UCSD-AML1 (cell line): Measurements from ENCODE around the gene GPR39.

Experiments used
- DNase-seq: peaks from one replicate; lab custom pipeline; 2025; ENCODE audit not compliant: unreplicated experiment; lab: John Stamatoyannopoulos, UW

The GPR39 gene

DNA sequence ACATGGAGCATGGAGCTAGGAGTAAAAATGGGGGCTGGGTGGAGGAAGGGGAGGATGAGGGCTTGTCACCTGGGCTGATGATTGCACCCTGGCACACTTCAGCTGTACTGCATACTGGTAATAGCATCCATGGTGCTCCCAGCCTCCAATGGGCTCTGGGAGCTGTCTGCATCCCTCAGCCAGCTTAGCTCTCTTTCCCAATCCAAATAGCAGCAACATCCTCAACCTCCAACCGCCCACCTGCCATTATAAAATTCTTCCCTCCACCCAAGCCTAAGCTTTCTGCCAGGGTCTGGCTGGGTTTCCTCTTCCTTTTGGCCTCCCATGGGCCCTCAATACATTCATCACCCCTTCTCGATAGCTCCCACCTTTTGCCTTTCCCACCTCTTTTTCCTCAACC is 143.3 kb downstream of the GPR39 start:
- no peak for DNase-seq

DNA sequence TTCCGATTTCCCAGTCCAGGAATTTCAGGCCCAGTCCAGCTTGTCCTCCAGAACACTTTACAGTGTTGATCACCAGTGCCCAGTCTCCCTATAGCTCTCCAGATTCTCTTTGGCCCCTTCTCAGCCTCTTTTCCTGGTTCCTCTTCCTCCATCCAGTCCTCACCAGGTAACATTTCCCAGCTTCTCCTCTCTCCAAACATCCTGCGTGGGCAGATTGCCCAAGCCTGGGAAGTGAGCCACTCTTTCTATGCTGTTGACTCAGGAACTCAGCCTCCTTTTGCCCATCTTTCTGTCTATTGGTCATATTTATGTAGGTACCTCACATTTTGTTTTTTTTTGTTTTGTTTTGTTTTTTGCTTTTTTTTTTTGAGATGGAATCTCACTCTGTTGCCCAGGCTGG is 144.0 kb downstream of the GPR39 start:
- no peak for DNase-seq

DNA sequence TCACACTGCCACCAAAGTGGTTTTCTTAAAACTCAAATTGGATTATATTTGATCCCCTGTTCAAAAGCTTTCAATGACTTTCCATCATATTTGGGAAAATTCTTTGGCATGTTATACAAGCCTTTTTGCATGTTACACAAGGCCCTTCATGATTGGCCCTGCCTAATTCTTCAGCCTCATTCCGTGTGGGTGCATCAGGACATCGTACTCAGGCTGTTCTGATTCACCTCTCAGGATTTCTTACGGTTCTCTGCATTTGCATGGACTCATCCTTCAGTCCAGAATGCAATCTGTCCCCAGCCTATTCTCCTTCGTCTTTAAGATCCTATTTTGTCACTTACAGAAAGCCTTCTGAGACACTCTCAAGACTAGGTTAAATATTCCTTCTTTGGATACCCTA is 145.6 kb downstream of the GPR39 start:
- no peak for DNase-seq

DNA sequence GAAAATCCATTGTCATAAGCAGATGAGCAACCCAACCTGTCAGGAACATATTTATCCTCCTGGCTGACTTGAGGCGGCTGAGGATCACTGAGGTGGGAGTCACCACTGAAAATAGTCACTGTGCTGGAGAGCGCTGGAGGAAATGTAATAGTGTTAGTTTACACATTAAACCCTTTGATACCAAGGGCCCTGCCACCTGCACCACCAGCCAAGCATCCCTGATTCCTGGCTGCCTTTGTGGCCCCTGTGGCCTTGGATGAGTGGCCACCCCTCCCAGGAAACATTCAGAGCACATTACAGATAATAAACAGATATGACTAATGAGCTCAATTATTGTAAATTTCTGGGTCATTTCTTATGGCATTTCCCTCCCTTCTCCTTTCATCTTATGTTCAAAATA is 147.5 kb downstream of the GPR39 start:
- no peak for DNase-seq

DNA sequence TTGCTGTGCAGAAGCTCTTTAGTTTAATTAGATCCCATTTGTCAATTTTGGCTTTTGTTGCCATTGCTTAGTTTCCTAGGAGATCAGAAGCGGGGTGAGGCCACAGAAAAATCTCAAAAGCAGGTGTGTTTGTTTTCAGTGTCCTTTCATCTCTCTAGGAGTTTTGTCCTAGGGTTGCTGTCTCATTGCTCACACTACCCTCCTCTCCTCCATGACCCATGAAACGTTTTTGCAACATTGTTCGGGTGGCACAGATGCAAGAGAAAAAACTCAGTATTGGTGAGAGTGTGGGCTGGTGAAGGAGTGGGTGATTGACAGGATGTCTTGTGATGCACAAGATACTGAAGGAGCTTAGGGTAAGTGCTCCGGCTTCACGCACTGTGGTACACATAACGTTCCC is 149.8 kb downstream of the GPR39 start:
- no peak for DNase-seq

DNA sequence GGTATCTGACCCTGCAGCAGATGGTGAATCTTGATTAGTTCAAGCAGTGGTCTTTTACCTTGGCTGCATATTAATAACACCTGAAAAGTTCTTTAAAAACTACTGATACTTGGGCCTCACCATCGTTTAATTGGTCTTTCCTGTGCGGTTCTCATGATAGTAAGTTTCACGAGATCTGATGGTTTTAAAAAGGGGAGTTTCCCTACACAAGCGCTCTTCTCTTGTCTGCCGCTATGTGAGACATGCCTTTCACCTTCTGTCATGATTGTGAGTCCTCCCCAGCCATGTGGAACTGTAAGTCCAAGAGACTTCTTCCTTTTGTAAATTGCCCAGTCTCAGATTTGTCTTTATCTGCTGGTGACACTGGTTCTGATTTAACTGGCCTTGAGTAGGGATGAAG is 151.1 kb downstream of the GPR39 start:
- DNase-seq, result no peak

DNA sequence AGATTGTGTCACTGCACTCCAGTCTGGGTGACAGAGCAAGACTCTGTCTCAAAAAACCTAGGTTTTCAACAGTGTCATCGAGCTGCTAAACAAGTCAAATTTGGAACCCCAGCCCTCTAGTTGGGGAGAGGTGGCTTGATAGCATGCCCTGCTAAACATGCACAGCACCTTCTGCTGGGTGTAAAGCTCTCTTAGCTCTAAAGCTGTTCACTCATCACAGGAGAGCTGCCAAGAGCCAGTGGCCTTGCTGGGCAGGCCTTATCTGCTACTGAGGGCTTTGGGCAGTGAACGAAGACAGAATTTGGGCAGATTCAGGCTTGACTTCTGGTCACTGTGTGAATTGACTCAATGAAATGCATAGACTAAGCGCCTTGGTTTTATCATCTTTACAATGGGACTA is 152.1 kb downstream of the GPR39 start:
- no peak for DNase-seq

DNA sequence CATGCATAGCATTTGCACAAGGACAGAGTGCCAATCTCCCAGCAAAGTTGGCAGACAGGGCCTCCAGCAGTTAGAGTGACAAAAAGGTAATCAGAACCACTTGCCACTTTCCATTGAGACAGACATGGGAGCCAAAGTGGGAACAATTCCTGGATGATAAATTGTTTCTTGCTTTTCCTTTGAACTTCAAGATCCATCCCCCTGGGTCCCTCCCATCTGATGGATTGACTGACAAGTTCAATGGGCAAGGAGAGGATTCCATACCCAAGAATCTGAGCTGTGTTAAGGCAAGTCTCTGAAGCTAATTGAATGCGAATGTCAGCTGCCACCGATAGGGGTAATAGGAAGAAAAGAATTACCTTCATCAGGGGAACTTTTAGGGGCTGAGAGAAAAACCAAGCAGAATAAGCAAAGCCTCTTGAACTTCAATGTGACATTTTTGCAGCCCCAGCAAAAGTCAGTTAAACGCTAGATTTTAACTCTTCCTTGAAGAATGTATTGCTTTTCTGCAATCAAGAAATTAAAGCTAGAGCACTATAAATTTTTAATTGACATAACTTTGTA is 156.9 kb downstream of the GPR39 start:
- no peak for DNase-seq

DNA sequence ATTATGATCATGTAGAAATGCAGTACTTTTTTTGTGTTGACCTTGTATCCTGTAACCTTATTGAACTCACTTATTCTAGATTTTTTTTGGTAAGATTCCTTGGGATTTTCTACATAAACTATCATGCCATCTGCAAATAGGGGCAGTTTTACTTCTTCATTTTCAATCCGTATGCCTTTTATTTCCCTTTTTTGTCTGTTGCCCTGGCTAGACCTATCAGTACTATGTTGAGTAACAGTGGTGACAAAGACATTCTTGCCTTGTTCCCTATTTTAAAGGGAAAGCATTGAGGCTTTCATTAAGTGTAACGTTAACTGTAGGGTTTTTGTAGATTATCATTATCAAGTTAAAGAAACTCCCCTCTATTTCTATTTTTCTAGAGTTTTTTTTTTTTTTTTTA is 161.1 kb downstream of the GPR39 start:
- no peak for DNase-seq

DNA sequence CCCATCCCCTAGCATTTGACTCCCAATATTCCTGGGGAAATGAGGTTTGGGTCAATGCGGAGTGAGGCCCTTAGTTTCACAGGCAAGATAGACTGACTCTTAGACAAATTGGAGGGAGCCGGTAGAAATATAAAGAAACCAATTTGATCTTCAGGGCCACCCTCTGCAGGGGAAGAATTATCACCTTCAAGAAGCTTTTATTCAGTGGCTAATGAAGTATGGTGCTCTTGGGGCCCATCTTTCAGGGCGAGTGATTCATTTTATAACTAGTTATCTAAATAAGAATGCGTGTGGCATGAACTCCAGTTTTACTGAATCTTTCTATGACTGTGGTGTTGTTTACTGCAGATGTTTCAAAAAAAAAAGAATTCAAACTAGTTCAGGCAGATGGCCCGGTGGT is 165.0 kb downstream of the GPR39 start:
- no peak for DNase-seq

DNA sequence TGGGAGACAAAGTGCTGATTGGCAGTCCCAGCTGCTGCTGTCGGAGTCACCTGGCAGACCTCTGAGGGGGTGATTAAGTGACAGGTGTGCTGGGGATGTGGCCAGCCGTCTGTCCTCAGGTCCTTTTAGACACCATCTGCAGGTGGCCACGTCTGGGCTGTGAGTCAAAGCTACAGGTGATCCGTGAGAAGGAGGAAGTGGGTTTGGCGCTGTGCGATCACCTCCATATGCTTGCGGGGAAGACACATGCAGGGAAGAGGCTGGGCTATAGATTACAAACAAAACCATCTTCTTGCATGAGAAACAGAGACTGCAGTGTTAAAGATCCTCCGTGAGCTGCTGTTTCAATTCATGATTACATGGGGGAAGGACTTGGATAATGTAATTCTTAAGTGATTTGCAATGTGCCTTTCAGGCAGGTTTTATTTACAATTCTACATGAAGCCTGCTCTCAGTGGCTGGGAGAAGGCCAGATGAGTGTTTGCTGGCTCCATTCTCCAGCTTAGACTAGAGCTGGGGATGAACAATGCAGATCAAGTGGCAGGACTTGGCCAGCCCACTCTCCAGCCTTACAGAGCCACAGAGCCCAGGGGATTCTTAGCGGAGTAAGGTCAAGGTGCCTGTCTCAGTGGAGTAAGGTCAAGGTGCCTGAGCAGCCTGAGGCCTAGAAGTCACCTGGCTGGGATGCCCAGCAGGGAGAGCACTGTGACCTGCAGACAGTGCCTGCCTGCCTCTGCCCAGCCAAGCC is 165.6 kb downstream of the GPR39 start:
- DNase-seq, result no peak

DNA sequence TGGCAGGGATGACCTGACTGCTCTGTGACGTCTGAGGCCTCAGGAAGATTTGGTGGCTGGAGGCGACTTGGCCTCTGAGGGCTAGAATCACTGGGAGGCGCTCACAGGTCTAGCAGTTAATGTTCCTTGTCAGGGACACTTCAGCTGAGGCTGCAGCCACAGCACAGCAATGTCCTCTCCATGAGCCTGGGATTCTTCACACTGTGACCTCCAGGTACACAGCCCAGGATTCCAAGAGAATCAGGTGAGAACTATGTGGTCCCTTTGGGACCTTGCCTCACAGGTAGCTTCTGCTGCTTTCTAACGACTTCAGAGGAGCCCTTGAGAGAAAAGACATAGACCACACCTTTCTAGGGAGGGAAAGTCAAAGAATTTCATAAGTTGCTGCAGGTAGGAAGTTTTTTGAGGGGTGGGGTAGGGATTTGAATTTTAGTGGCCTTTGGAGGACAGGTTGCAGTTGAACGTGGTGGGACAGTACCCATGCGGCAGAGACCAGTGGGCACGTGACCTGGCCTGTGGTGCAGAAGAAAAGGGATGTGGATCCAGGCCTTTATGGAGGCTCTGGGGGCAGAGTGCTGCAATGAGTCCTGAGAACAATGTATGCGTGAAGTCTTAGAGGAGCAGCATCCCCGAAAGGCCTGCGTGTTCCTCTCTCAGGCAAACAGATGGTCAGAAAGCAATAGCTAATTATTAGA is 167.2 kb downstream of the GPR39 start:
- DNase-seq, result no peak

DNA sequence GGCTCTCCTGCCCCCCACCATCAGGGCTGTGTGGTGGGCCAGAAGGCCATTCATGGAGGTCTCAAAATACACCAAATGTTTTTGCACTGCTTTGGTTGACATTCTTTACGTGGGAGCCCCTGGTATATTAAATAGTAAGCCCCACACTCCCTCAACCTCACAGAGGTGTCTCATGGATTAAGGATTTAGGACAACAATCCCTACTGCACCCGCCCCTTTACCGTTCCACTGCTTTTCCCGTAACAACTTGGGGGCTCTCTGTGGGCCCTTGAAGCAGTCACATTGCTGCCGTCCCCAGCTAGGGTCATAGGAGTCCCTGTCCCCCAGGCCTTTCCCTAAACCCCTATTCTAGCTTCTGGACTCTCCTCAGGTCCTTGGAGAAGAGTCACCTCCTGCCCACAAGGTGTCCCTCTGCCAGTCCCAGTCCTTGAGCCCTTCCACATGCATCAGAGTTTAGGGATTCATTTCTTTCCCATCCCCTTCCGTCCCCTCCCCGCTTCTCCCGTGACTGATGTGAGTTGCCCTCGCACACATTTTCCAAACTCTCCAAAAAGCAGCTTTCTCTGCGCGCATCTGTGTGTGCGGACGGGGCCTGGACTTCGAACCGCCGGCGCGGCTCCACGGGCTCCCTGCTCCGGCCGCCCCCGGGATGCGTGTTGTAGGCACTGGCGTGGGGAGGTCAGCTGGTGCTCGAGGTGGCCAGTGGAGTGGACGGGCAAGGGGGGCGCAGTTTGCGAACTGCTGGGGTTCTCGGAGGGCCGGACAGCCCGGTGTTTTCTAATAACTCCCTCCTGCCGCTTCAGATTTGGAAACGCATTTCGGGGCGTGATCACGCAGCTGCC is 168.6 kb downstream of the GPR39 start:
- no peak for DNase-seq

DNA sequence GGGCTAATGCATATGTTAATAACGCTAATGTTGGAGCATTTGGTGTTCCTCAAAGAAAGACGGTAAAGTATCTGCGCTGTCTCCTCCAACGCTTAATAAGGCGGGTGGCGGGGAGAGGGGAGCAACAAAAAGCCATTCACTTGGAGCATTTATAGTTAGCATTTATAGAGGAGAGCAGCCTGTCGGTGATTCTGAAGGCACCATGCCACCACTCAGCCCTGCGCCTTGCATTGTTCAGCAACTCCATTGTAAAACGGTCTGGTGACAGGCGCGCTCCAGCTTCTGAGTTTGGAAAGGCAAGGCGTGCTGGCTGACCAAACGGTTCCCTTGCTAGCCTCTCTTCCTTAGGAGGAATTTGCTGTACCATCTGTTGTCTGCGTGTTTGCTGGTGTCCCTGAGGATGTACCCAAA is 169.5 kb downstream of the GPR39 start:
- DNase-seq, result no peak

DNA sequence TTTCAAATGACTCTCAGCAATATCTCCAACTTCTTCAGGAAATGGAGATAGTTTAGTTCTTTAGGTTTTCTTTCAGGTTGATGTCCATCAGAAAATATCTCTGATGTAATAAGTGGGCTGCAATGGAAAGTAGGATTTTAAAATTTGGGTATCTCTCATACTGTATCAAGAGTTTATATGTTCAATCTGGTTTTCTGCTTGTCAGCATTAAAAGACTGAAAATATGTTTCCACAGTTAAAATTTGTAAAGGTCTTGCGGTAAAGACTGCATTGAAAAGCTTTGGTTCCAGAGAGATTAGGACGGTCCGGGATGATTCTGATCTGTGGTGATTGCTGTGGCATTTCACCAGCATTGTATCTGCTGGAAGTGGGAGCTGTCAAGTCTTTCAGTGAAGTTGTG is 170.2 kb downstream of the GPR39 start:
- no peak for DNase-seq

DNA sequence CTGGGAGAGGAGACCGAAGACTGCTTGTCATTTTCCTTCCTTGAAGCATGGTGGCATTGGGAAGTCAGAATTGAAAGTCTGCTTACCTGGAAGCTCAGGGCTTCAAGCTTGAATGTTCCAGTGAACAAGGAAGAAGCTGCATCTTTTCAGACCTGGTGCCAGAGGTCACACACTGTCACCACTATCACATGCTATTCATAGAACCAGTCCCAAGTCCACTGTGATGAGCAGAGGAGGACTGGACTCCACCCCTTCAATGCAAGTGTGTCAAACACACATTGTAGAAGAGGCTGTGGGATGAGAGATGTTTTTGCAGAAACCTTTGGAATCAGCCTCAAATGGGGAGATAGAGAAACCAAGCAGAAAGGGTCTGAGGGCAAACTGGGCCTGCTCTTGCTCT is 172.0 kb downstream of the GPR39 start:
- DNase-seq, result no peak

DNA sequence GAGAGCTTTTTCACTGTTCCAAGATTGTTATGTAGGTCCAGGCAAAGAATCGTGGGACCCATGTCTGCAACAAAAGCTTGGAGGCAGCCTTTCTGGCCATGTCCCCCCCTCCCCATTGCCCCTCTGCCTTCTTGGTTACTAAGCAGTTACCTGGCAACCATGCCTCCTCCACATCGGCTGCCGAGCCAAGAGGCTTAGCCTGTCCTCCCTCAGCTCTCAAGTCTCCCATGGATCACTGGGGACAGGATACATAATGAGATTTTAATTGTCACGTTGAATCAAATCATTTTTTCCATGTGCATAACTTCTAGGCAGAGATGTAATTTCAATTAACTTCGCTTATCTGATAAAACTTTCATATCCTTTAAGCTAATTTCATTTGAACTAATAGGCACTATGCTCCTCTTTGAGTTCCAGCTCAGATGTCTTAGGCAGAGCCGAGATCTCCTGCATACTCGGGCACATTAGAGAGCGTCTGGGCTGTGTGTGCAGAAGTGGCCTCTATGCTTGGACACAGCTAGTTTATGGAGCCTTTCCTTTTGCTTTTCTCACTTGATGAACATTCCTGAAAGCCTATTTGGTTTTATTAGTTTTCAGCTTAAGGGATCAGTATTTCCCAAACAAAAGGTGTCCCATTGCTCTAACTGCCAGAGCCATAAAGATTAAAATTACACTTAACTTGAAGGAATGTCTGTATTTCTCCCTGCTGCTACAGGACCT is 172.7 kb downstream of the GPR39 start:
- no peak for DNase-seq

DNA sequence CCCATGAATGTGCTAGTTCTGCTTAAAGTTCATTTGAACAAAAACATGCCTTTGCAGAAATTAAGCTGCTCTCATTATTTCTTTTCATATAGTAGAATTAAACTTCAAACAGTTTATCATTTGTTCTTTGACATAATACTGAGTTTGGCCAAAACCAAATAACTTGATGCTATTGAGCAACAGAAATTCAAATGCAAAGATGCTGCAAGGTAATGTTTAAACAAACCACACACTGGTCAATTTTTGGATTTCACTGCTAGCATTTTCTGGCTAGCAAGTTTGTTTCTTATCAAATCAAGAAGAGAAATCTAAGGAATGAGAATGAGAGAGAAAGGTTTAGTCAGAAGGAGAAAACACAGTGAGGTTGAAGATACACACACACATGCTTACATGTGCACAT is 173.4 kb downstream of the GPR39 start:
- no peak for DNase-seq

DNA sequence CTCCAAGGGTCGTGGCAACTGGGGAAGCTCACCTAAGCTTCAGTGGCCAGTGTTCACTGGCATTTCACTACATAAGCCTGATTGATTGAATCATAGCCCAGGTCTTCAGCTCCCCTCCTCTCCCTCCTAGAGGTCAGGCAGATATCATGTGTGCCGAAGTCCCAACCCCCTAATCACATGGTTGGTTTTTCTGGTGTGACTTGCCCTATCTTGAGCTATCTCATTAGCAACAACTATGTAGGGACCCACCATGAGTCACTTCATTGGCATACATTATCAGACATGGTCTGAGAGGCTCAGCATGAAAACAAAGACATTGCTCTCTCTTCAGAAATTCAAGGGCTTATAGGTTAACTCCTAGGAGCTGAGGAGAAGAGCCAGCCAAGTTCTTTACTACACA is 176.6 kb downstream of the GPR39 start:
- DNase-seq, result no peak

DNA sequence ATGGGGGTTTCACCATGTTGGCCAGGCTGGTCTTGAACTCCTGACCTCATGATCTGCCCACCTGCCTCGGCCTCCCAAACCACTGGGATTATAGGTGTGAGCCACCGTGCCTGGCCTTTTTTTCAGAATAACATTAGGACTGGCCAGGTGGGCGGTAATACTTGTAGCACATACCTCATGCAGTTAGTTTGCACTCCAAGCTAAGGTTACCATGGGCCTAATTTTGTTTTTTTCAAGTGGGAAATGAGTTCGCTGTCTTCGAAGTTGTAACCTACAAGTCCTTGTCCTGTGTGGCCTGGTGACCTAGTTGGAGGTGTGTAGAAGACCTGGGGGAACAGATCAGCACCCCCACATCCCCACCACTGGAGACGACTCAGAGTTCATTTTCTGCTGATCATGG is 178.6 kb downstream of the GPR39 start:
- DNase-seq, result no peak

DNA sequence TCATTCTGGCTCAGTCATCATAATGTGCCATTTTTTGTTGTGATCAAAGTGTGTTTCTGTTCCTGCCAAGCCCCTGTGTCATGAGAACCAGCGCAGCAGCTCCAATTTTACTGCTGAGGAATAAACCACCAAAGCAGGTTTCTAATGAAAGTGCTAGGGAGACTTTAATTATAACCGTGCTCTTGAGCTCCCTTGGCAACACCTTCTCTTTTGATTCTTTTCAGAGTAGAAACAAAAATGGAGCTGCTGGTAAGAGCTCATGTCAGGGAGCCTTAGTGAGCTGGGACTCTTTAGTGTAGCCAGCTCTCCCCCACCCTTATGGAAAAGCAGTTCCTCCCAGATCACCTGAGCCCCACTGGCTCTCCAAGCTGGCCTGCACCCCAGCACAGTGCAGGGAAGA is 179.1 kb downstream of the GPR39 start:
- no peak for DNase-seq
